ENCODE measurements around the gene UBTF.

GRCh38 chr17:44247876-44248736, 28.6 kb upstream of the UBTF start:
- TF ChIP-seq POLR2A (IDR thresholded peaks at IDR 0.05; ENCODE audit: extremely low read depth, insufficient read length) (no peak), CTCF (IDR thresholded peaks at IDR 0.05; ENCODE audit: low read depth, low read length) (no peak), MAX (IDR thresholded peaks at IDR 0.05; ENCODE audit: low read depth, low read length) (no peak), MYC (IDR thresholded peaks at IDR 0.05; ENCODE audit: low read depth, low read length) (no peak)

Measured in NB4 (cell line).